Astrocyte (in vitro differentiated cells and primary cell): ENCODE results near the gene TCERG1. TPM values are rescaled to one million over a fixed set of nuclear protein-coding genes. Genes with fewer than 3 reads are reported as not detected.

Experiments used
- DNase-seq: peaks from one replicate; pipeline ENCODE4 v3.0.0-alpha.2; 2010; ENCODE audit warnings: low read depth
- FAIRE-seq: peaks from 2 replicates; lab custom pipeline; 2011; peaks lifted over from hg19 to GRCh38; lab: Jason Lieb, UNC
- H2AFZ ChIP-seq: 2 replicates; pipeline ENCODE4 v1.6.0; 2012; ENCODE audit warnings: low read depth, low read length, inconsistent platforms
- H3K27ac ChIP-seq: 2 replicates; pipeline ENCODE4 v1.5.1; 2011; ENCODE audit warnings: low read depth, low read length, inconsistent platforms
- H3K27me3 ChIP-seq: 2 replicates; pipeline ENCODE4 v1.6.0; 2011; ENCODE audit warnings: low read length, inconsistent platforms; ENCODE audit not compliant: insufficient read depth
- H3K36me3 ChIP-seq: 2 replicates; pipeline ENCODE4 v1.5.1; 2011; ENCODE audit warnings: low read length, inconsistent platforms; ENCODE audit not compliant: insufficient read depth
- H3K4me1 ChIP-seq: 2 replicates; pipeline ENCODE4 v1.5.1; 2011; ENCODE audit warnings: low read length, inconsistent platforms; ENCODE audit not compliant: insufficient read depth
- H3K4me2 ChIP-seq: 2 replicates; pipeline ENCODE4 v1.6.0; 2012; ENCODE audit warnings: low read length, inconsistent platforms
- H3K4me3 ChIP-seq: 2 replicates; pipeline ENCODE4 v1.5.1; 2011; ENCODE audit warnings: low read depth, mild to moderate bottlenecking, low read length, inconsistent platforms; ENCODE audit not compliant: insufficient read depth
- H3K79me2 ChIP-seq: 2 replicates; pipeline ENCODE4 v1.6.0; 2012; ENCODE audit warnings: mild to moderate bottlenecking, low read length, inconsistent platforms; ENCODE audit not compliant: insufficient read depth
- H3K9ac ChIP-seq: 2 replicates; pipeline ENCODE4 v1.6.0; 2012; ENCODE audit warnings: mild to moderate bottlenecking, low read length, inconsistent platforms
- H3K9me3 ChIP-seq: 2 replicates; pipeline ENCODE4 v1.5.1; 2012; ENCODE audit warnings: low read depth, mild to moderate bottlenecking, low read length, inconsistent platforms; ENCODE audit not compliant: insufficient read depth
- H4K20me1 ChIP-seq: 2 replicates; pipeline ENCODE4 v1.6.0; 2012; ENCODE audit warnings: low read length, inconsistent platforms; ENCODE audit not compliant: insufficient read depth
- H3K27ac Mint-ChIP-seq: one replicate; pipeline ENCODE4 v1.8.0; 2021; ENCODE audit warnings: mild to moderate bottlenecking, mixed read lengths; ENCODE audit not compliant: unreplicated experiment
- H3K27me3 Mint-ChIP-seq: one replicate; pipeline ENCODE4 v1.8.0; 2021; ENCODE audit warnings: low read depth, mixed read lengths; ENCODE audit not compliant: unreplicated experiment
- H3K36me3 Mint-ChIP-seq: one replicate; pipeline ENCODE4 v1.8.0; 2021; ENCODE audit warnings: low read depth, mixed read lengths; ENCODE audit not compliant: unreplicated experiment
- H3K4me1 Mint-ChIP-seq: one replicate; pipeline ENCODE4 v1.8.0; 2021; ENCODE audit warnings: low read depth, mixed read lengths; ENCODE audit not compliant: unreplicated experiment
- H3K4me3 Mint-ChIP-seq: one replicate; pipeline ENCODE4 v1.8.0; 2021; ENCODE audit warnings: mild to moderate bottlenecking, moderate library complexity, mixed read lengths; ENCODE audit not compliant: unreplicated experiment
- H3K9me3 Mint-ChIP-seq: one replicate; pipeline ENCODE4 v1.8.0; 2021; ENCODE audit warnings: mild to moderate bottlenecking, mixed read lengths; ENCODE audit not compliant: unreplicated experiment
- EZH2 ChIP-seq: IDR thresholded peaks from 2 replicates; pipeline ENCODE4 v1.6.1; 2012; ENCODE audit warnings: mild to moderate bottlenecking, low read length, inconsistent platforms; ENCODE audit not compliant: insufficient read depth
- total RNA-seq: library from RNA; stranded (reverse); gene quantifications from 2 replicates; pipeline ENCODE4 v1.2.1, GENCODE V29; 2021
- TF ChIP-seq, protein P1 (sequence below): IDR thresholded peaks from 2 replicates; pipeline ENCODE4 v1.5.1; 2011; ENCODE audit warnings: low read depth, mild to moderate bottlenecking, inconsistent platforms, low read length, moderate library complexity; ENCODE audit not compliant: insufficient read depth

The TCERG1 gene
- total RNA-seq, 1 donor from 2014 or later, result 66.0 TPM

- Mint-ChIP-seq H3K27me3 (no peaks in the 10 kb centered on the region), H3K4me1 (no peaks in the 10 kb centered on the region), H3K9me3 (no peaks in the 10 kb centered on the region), H3K27ac (no peak overlapping the region), H3K4me3 (no peak overlapping the region), H3K36me3 (peaks cover 7% of the 10 kb centered on the region)
- TF ChIP-seq EZH2, result no peak
- TF ChIP-seq, protein P1, sequence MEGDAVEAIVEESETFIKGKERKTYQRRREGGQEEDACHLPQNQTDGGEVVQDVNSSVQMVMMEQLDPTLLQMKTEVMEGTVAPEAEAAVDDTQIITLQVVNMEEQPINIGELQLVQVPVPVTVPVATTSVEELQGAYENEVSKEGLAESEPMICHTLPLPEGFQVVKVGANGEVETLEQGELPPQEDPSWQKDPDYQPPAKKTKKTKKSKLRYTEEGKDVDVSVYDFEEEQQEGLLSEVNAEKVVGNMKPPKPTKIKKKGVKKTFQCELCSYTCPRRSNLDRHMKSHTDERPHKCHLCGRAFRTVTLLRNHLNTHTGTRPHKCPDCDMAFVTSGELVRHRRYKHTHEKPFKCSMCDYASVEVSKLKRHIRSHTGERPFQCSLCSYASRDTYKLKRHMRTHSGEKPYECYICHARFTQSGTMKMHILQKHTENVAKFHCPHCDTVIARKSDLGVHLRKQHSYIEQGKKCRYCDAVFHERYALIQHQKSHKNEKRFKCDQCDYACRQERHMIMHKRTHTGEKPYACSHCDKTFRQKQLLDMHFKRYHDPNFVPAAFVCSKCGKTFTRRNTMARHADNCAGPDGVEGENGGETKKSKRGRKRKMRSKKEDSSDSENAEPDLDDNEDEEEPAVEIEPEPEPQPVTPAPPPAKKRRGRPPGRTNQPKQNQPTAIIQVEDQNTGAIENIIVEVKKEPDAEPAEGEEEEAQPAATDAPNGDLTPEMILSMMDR, result no peak
- no peaks in the 10 kb centered on the region for H3K79me2 ChIP-seq
- no peaks in the 10 kb centered on the region for H4K20me1 ChIP-seq
- no peaks in the 10 kb centered on the region for H3K27me3 ChIP-seq
- no peak overlapping the region for H3K27ac ChIP-seq
- H3K9me3 ChIP-seq, result no peaks in the 10 kb centered on the region
- DNase-seq (no peak), FAIRE-seq (no peak)
- H3K36me3 ChIP-seq, result peaks cover 25% of the 10 kb centered on the region
- no peak overlapping the region for H3K9ac ChIP-seq
- H2AFZ ChIP-seq, result no peak overlapping the region
- no peak overlapping the region for H3K4me2 ChIP-seq
- no peak overlapping the region for H3K4me3 ChIP-seq
- no peaks in the 10 kb centered on the region for H3K4me1 ChIP-seq
These were observed 67.4 kb downstream of the TCERG1 start for GRCh38 chr5:146514575-146514974.

DNA sequence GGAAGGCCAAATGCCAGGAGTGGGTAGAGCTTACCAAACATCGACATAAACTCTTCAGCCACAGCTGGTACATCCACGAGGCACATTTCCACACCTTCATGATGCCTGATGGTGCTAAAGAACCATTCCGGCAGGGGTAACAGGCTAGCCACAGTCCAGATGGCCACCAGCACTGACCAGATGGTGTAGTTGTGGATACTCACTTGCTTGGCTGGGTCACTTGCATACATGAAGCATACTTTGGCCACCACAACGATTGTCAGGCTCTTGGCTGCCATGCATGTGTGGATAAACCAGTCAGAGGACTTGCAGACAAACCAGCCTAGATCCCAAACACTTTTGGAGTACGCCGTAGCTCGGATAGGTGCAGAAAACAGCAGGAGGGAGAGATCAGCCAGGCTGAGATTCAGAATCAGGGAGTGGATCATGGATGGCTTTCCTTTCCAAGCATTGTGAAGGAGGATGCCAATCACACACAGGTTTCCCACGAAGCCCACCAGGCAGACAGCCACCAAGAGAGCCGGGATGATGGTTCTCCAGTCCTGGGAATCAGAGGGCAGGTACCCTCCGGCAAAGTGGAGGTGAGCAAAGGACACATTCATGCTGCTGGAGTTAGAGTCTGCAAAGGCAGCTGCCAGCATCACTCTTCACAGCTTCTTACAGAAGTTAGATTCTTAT is 68.5 kb downstream of the TCERG1 start:
- Mint-ChIP-seq H3K4me3 (no peak overlapping the region), H3K36me3 (peaks cover 3% of the 10 kb centered on the region), H3K9me3 (no peaks in the 10 kb centered on the region), H3K27ac (no peak overlapping the region), H3K4me1 (peaks cover 2% of the 10 kb centered on the region), H3K27me3 (no peaks in the 10 kb centered on the region)
- no peak overlapping the region for H3K27ac ChIP-seq
- no peak overlapping the region for H3K4me2 ChIP-seq
- H3K4me1 ChIP-seq, result no peaks in the 10 kb centered on the region
- H3K36me3 ChIP-seq, result peaks cover 14% of the 10 kb centered on the region
- H2AFZ ChIP-seq, result no peak overlapping the region
- no peak overlapping the region for H3K4me3 ChIP-seq
- H3K79me2 ChIP-seq, result no peaks in the 10 kb centered on the region
- no peaks in the 10 kb centered on the region for H3K27me3 ChIP-seq
- FAIRE-seq, result no peak
- no peaks in the 10 kb centered on the region for H3K9me3 ChIP-seq
- no peak for DNase-seq
- no peak overlapping the region for H3K9ac ChIP-seq
- no peaks in the 10 kb centered on the region for H4K20me1 ChIP-seq
- TF ChIP-seq, protein P1, result no peak
- TF ChIP-seq EZH2, result no peak

- FAIRE-seq, result no peak
- no peaks in the 10 kb centered on the region for H3K27me3 Mint-ChIP-seq
- no peaks in the 10 kb centered on the region for H3K79me2 ChIP-seq
- H3K27ac ChIP-seq, result no peak within 1 kb of the TSS
- peak; percentile 4 for DNase-seq
- no peaks in the 10 kb centered on the region for H3K9me3 Mint-ChIP-seq
- H3K27me3 ChIP-seq, result no peaks in the 10 kb centered on the region
- no peak within 1 kb of the TSS for H3K9ac ChIP-seq
- H3K36me3 Mint-ChIP-seq, result no peaks in the 10 kb centered on the region
- H4K20me1 ChIP-seq, result no peaks in the 10 kb centered on the region
- H3K4me2 ChIP-seq, result no peak within 1 kb of the TSS
- H3K4me3 ChIP-seq, result no peak within 1 kb of the TSS
- H3K4me1 Mint-ChIP-seq, result peaks cover 4% of the 10 kb centered on the region
- no peak within 1 kb of the TSS for H3K27ac Mint-ChIP-seq
- H3K4me1 ChIP-seq, result no peaks in the 10 kb centered on the region
- no peak for TF ChIP-seq EZH2
- TF ChIP-seq, protein P1, result no peak
- H3K9me3 ChIP-seq, result no peaks in the 10 kb centered on the region
- no peak within 1 kb of the TSS for H3K4me3 Mint-ChIP-seq
- H3K36me3 ChIP-seq, result peaks cover 10% of the 10 kb centered on the region
- H2AFZ ChIP-seq, result no peak within 1 kb of the TSS
These were observed 69.0 kb downstream of the TCERG1 start, which contains the start of gene GPR151 for GRCh38 chr5:146516151-146516475. Gene GPR151, minus strand, starts transcription at chr5:146516190. Its CDS starts 77 bp downstream, at chr5:146516113.
